Measurements from ENCODE around the gene PCDHGC4.

Gene PCDHGC4

GRCh38 chr5:141528291-141528984, 43.6 kb downstream of the PCDHGC4 start:
- 0 out of 2 replicates have a peak, but pooled peaks cover 5% of the 10 kb centered on the region for H3K79me2 ChIP-seq (ENCODE audit: low read length)
- no peaks in the 10 kb centered on the region for H3K9me3 ChIP-seq (replicated peaks; ENCODE audit: insufficient read depth, low read length)
- H3K9ac ChIP-seq (ENCODE audit: low read length), result no peak overlapping the region
- peaks cover 3% of the 10 kb centered on the region for H3K36me3 ChIP-seq (replicated peaks; ENCODE audit: insufficient read depth, low read length)
- TF ChIP-seq EZH2 (optimal IDR thresholded peaks at IDR 0.05; ENCODE audit: low read depth, low read length) (no peak), CTCF (IDR thresholded peaks at IDR 0.05; ENCODE audit: low read length) (no peak), EZH2phosphoT487 (IDR thresholded peaks at IDR 0.05; ENCODE audit: low read length) (no peak)
- no peak overlapping the region for H3K27ac ChIP-seq (ENCODE audit: low read length)
- no peak overlapping the region for H3K4me2 ChIP-seq (ENCODE audit: low read depth, low read length)
- no peak overlapping the region for H3K4me3 ChIP-seq (ENCODE audit: low read length)
- peaks cover 12% of the 10 kb centered on the region for H3F3A ChIP-seq (ENCODE audit: insufficient read depth, low read length)
- peaks cover 14% of the 10 kb centered on the region; the same call in 1 of the 2 replicates for H3K4me1 ChIP-seq (ENCODE audit: low read length)
- DNase-seq, result no peak
- H3K27me3 ChIP-seq (replicated peaks; ENCODE audit: insufficient read depth, low read length), result no peaks in the 10 kb centered on the region
- H4K20me1 ChIP-seq (ENCODE audit: insufficient read depth, low read length), result no peaks in the 10 kb centered on the region
- H3K9me2 ChIP-seq (replicated peaks; ENCODE audit: insufficient read depth, low read length), result no peaks in the 10 kb centered on the region
- no peak overlapping the region for H2AFZ ChIP-seq (ENCODE audit: low read length)

GRCh38 chr5:141529002-141529401, 44.2 kb downstream of the PCDHGC4 start:
- H3K79me2 ChIP-seq (ENCODE audit: low read length), result 0 out of 2 replicates have a peak, but pooled peaks cover 4% of the 10 kb centered on the region
- no peaks in the 10 kb centered on the region for H4K20me1 ChIP-seq (ENCODE audit: insufficient read depth, low read length)
- peaks cover 4% of the 10 kb centered on the region for H3K36me3 ChIP-seq (replicated peaks; ENCODE audit: insufficient read depth, low read length)
- no peaks in the 10 kb centered on the region for H3K9me2 ChIP-seq (replicated peaks; ENCODE audit: insufficient read depth, low read length)
- H3K9me3 ChIP-seq (replicated peaks; ENCODE audit: insufficient read depth, low read length), result no peaks in the 10 kb centered on the region
- H3F3A ChIP-seq (ENCODE audit: insufficient read depth, low read length), result peaks cover 12% of the 10 kb centered on the region
- no peaks in the 10 kb centered on the region for H3K27me3 ChIP-seq (replicated peaks; ENCODE audit: insufficient read depth, low read length)
- no peak for TF ChIP-seq EZH2phosphoT487 (IDR thresholded peaks at IDR 0.05; ENCODE audit: low read length)
- TF ChIP-seq CTCF (IDR thresholded peaks at IDR 0.05; ENCODE audit: low read length), result no peak
- no peak for TF ChIP-seq EZH2 (optimal IDR thresholded peaks at IDR 0.05; ENCODE audit: low read depth, low read length)
- DNase-seq, result no peak
- H3K4me2 ChIP-seq (ENCODE audit: low read depth, low read length), result no peak overlapping the region
- H3K27ac ChIP-seq (ENCODE audit: low read length), result no peak overlapping the region
- no peak overlapping the region for H2AFZ ChIP-seq (ENCODE audit: low read length)
- H3K4me3 ChIP-seq (ENCODE audit: low read length), result no peak overlapping the region
- H3K4me1 ChIP-seq (ENCODE audit: low read length), result peaks cover 14% of the 10 kb centered on the region; the same call in 1 of the 2 replicates
- no peak overlapping the region for H3K9ac ChIP-seq (ENCODE audit: low read length)

GRCh38 chr5:141529873-141530272, 45.0 kb downstream of the PCDHGC4 start:
- Histone ChIP-seq H3K4me3 (ENCODE audit: low read length) (no peak overlapping the region), H3K27me3 (replicated peaks; ENCODE audit: insufficient read depth, low read length) (no peaks in the 10 kb centered on the region), H3K9me2 (replicated peaks; ENCODE audit: insufficient read depth, low read length) (no peaks in the 10 kb centered on the region), H3K36me3 (replicated peaks; ENCODE audit: insufficient read depth, low read length) (peaks cover 4% of the 10 kb centered on the region), H3K79me2 (ENCODE audit: low read length) (no peaks in the 10 kb centered on the region), H3K27ac (ENCODE audit: low read length) (no peak overlapping the region), H2AFZ (ENCODE audit: low read length) (no peak overlapping the region), H3K4me2 (ENCODE audit: low read depth, low read length) (no peak overlapping the region), H4K20me1 (ENCODE audit: insufficient read depth, low read length) (no peaks in the 10 kb centered on the region), H3F3A (ENCODE audit: insufficient read depth, low read length) (peaks cover 11% of the 10 kb centered on the region), H3K9me3 (replicated peaks; ENCODE audit: insufficient read depth, low read length) (no peaks in the 10 kb centered on the region), H3K4me1 (ENCODE audit: low read length) (peaks cover 10% of the 10 kb centered on the region; the same call in 1 of the 2 replicates), H3K9ac (ENCODE audit: low read length) (no peak overlapping the region)
- TF ChIP-seq CTCF (IDR thresholded peaks at IDR 0.05; ENCODE audit: low read length) (no peak), EZH2 (optimal IDR thresholded peaks at IDR 0.05; ENCODE audit: low read depth, low read length) (no peak), EZH2phosphoT487 (IDR thresholded peaks at IDR 0.05; ENCODE audit: low read length) (no peak)
- no peak for DNase-seq

All from MM.1S (cell line).